Measurements from ENCODE around the gene SLC38A8. TPM values are rescaled to one million over a fixed set of nuclear protein-coding genes. Genes with fewer than 3 reads are reported as not detected.

The SLC38A8 gene
- total RNA-seq, 1 donor from 2014 or later = not detected

DNA sequence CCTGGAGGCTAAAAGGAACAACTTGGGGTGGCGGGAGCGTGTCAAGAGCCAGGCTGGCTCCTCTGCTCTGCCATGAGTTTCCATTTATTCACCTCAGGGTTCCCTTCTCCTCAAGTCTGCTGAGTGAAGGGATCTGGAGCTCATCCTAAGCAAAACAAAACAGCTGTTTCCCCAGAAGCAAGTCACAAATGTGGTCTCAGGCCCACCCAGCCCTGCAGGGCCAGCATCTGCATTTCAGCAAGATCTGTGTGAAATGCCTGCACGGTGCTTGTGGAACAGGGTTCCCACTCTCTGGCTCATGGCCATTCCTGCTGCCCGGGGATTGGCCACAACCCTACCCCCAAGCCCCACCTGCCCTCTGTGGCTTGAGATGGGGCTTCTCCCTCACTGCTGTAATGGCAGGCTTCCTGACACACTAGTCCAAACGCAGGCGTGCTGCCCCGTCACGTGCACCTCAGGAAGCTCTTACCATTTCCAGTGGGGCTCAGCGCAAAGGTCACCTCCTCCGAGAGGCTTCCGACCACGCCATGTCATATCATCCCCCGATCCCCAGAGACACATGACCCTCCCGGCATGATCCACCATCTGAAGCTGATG, 2.3 kb downstream of the SLC38A8 start:
- Histone ChIP-seq H3K36me3 (no peaks in the 10 kb centered on the region), H3K27me3 (no peaks in the 10 kb centered on the region), H3K27ac (no peak overlapping the region), H3K4me1 (no peaks in the 10 kb centered on the region), H3K4me3 (no peak overlapping the region), H3K9me3 (no peaks in the 10 kb centered on the region)
- no peak for DNase-seq (ENCODE audit: extremely low spot score in 2 of 2)
- intact Hi-C loops (cut with DNase I) = no loop called here
- TF ChIP-seq, protein P1, sequence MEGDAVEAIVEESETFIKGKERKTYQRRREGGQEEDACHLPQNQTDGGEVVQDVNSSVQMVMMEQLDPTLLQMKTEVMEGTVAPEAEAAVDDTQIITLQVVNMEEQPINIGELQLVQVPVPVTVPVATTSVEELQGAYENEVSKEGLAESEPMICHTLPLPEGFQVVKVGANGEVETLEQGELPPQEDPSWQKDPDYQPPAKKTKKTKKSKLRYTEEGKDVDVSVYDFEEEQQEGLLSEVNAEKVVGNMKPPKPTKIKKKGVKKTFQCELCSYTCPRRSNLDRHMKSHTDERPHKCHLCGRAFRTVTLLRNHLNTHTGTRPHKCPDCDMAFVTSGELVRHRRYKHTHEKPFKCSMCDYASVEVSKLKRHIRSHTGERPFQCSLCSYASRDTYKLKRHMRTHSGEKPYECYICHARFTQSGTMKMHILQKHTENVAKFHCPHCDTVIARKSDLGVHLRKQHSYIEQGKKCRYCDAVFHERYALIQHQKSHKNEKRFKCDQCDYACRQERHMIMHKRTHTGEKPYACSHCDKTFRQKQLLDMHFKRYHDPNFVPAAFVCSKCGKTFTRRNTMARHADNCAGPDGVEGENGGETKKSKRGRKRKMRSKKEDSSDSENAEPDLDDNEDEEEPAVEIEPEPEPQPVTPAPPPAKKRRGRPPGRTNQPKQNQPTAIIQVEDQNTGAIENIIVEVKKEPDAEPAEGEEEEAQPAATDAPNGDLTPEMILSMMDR (IDR thresholded peaks at IDR 0.05) = no peak

DNA sequence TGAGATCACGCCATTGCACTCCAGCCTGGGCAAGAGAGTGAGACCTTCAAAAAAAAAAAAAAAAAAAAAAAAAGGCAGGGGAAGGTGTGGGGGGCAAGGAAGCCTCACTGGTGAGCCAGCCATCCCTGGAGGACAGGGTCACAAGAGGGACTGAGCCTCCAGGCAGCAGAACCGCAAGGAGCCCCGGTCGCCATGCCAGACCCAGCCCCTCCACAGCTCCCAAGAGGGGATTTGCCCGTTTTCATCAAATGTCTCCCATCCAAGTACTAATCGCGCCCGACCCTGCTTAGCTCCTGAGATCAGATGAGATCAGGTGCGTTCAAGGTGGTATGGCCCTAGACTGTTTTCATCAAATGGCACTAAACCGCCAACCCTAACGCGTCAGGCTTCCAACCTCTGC, 2.9 kb downstream of the SLC38A8 start:
- intact Hi-C loops (cut with DNase I) = no loop called here
- H3K4me1 ChIP-seq = no peaks in the 10 kb centered on the region
- no peaks in the 10 kb centered on the region for H3K36me3 ChIP-seq
- H3K4me3 ChIP-seq = no peak overlapping the region
- DNase-seq (ENCODE audit: extremely low spot score in 2 of 2) = no peak
- H3K27ac ChIP-seq = no peak overlapping the region
- H3K27me3 ChIP-seq = no peaks in the 10 kb centered on the region
- H3K9me3 ChIP-seq = no peaks in the 10 kb centered on the region
- TF ChIP-seq POLR2AphosphoS5 (IDR thresholded peaks at IDR 0.05; ENCODE audit: insufficient read depth in 1 of 2, low read depth in 1 of 2) (no peak), POLR2A (IDR thresholded peaks at IDR 0.05) (no peak)
- TF ChIP-seq, protein P1 (IDR thresholded peaks at IDR 0.05) = no peak

DNA sequence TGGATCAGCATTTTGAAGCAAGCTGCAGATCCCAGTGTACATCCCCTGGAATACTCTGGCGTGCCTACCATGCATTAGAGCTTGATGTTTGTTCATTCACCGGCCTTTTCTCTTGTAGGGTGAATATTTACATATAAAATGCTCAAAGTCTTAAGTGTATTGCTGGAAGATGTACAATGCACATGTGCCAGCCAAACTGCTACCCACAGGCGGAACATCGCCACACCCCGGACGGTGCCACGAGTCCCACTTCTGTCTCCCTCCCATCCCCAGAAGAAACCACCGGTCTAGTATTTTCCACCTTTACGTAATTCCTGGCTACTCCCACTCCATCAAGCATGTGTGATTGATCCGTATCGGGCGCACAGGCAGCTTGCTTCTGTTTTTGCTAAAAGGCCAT, 4.1 kb downstream of the SLC38A8 start:
- TF ChIP-seq, protein P1 (IDR thresholded peaks at IDR 0.05) = no peak
- TF ChIP-seq POLR2A (IDR thresholded peaks at IDR 0.05) (no peak), POLR2AphosphoS5 (IDR thresholded peaks at IDR 0.05; ENCODE audit: insufficient read depth in 1 of 2, low read depth in 1 of 2) (no peak)
- Histone ChIP-seq H3K9me3 (no peaks in the 10 kb centered on the region), H3K27me3 (no peaks in the 10 kb centered on the region), H3K36me3 (no peaks in the 10 kb centered on the region), H3K27ac (no peak overlapping the region), H3K4me3 (no peak overlapping the region), H3K4me1 (no peaks in the 10 kb centered on the region)
- no peak for DNase-seq (ENCODE audit: extremely low spot score in 2 of 2)
- intact Hi-C loops (cut with DNase I) = no loop called here

DNA sequence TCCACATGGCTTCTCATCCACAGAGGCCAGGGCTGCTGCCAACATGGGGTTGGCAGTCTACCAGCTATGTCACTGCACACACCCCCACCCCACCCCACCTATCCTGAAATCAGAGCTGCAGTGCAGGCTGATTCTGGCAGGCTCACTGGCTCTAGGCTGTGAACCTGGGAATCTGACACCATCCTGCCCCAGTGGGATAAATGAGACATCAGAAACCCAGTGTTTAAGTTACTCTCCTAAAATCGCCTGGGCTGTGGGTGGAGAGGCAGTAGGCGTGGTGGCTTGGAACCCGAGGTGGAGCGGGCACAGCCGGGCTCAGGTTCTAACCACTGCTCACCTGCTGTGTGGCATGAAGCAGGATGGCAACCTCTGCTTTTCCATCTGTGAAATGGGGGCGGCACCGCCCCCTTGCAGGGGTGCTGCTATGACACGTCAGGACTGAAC, 5.6 kb downstream of the SLC38A8 start:
- TF ChIP-seq POLR2A (IDR thresholded peaks at IDR 0.05) (no peak), POLR2AphosphoS5 (IDR thresholded peaks at IDR 0.05; ENCODE audit: insufficient read depth in 1 of 2, low read depth in 1 of 2) (no peak)
- TF ChIP-seq, protein P1 (IDR thresholded peaks at IDR 0.05) = no peak
- Histone ChIP-seq H3K36me3 (no peaks in the 10 kb centered on the region), H3K27ac (no peak overlapping the region), H3K27me3 (no peaks in the 10 kb centered on the region), H3K9me3 (no peaks in the 10 kb centered on the region), H3K4me3 (no peak overlapping the region), H3K4me1 (no peaks in the 10 kb centered on the region)
- no peak for DNase-seq (ENCODE audit: extremely low spot score in 2 of 2)
- intact Hi-C loops (cut with DNase I) = no loop called here

DNA sequence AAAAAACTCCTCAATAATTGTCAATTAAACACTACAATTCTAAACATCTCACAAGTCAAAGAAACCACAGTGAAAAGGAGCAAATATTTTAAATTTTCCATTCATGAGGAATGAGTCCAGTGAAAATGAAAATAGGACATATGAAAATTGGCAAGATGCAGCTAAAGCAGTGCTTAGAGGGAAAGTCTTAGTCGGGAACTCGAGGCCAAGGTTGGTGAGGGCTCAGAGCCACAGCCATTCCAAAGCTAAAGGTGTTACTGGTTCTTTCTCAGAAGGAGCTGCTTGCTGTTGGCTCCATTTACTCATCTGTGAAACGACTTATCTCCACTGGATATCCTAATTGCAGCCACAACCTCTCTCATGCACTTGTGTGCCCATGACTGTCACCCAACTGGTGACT, 6.5 kb downstream of the SLC38A8 start:
- TF ChIP-seq POLR2A (IDR thresholded peaks at IDR 0.05) (no peak), POLR2AphosphoS5 (IDR thresholded peaks at IDR 0.05; ENCODE audit: insufficient read depth in 1 of 2, low read depth in 1 of 2) (no peak)
- TF ChIP-seq, protein P1 (IDR thresholded peaks at IDR 0.05) = no peak
- Histone ChIP-seq H3K4me1 (no peaks in the 10 kb centered on the region), H3K27me3 (no peaks in the 10 kb centered on the region), H3K36me3 (no peaks in the 10 kb centered on the region), H3K9me3 (no peaks in the 10 kb centered on the region), H3K4me3 (no peak overlapping the region), H3K27ac (no peak overlapping the region)
- intact Hi-C loops (cut with DNase I) = no loop called here
- DNase-seq (ENCODE audit: extremely low spot score in 2 of 2) = no peak

Data from vagina (tissue), 2 donors.